GOT3 (cell line): ENCODE measurements around the gene CCBE1.
"Not testable (repeated sequence)": the region's sequence is repeated elsewhere in the genome, so short reads cannot be mapped to it uniquely, and the experiment has no call there.

Source experiments
- DNase-seq: peaks from one replicate; lab custom pipeline; 2025; ENCODE audit warnings: mixed read lengths; lab: John Stamatoyannopoulos, UW

Gene CCBE1

GRCh38 chr18:59681521-59682004 lies 15.7 kb downstream of the CCBE1 start:
- no peak for DNase-seq

DNA sequence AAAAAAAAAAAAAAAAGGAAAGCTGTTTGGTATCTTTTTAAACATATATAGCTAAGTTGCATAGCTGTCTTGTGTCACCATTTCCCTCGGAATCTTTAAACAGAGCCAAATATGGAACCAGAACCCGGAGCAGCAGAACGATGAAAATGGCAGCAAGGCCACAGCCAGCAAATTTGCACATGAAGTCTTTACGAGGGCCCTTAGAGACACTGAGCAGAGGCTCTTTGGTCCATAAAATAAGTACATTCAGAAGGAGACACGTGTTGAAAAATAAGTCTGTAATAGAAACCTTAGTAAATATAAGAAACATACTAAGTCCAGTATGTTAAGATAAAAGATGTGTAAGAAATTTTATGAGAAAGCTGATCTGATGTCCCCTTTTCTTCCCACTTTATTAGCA lies 16.2 kb downstream of the CCBE1 start:
- DNase-seq, result no peak

DNA sequence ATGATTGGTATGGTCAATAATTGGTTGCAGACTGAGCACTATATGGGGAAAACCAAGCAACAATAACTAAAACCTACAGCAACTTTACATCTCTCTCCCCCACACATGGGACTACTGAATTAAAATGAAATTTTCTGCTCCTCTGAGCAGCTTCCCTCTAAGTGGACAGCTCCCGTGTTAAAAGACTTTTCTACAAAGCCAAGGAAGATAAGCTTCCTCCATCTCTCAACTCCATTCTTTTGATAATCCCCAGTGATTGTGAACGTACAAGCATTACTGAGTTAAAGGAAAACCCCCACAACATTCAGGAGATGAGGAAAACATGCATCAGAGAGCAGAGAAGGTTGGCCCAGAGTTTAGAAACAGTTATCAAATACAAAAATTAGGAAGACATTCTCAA lies 21.9 kb downstream of the CCBE1 start:
- no peak for DNase-seq

- DNase-seq, result no peak
These were observed 22.3 kb downstream of the CCBE1 start for GRCh38 chr18:59674903-59675270.

GRCh38 chr18:59674186-59674902 lies 22.9 kb downstream of the CCBE1 start:
- no peak for DNase-seq

DNA sequence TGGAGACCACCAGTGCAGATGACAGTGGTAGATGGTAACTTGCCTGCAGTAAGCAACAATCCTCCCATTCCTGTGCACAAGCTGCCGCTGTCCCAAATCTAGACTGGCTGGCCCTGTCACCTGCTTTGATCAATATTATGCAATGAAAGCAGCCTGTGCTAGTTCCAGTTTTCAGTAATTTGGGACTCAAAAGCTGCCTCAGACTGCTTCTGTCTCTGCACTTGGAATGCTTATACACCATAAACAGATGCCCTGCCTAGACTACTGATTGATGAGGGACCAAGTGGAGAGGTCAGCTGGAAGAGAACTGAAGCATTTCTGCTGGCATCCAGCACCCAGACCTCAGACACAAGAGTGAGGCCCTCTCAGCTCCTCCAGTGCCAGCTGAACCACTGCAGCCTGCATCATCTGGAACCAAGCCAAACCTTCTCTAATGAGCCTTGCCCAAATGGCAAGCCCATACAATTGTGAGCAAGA lies 24.9 kb downstream of the CCBE1 start:
- no peak for DNase-seq

DNA sequence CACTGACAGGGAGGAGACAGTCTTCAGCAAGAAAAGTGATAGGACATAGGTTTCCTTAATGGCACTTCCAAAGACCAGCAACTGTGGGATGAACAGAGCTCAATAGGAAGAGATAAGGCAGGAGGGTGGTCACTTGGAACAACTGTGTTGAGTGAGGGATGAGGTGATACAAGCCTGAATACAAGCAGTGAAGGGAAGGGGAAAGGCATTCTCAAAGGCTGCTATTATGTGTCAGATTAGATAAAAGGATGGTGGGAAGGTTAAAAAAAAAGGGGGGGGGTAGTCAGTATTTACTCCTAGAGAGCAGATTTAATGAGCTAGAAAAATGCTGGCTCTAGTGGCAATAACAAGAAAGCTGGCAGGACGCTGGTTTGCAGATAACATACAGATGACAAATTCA lies 25.7 kb downstream of the CCBE1 start:
- DNase-seq, result no peak

- DNase-seq, result no peak
These were observed 27.2 kb downstream of the CCBE1 start for GRCh38 chr18:59669872-59670657.

- DNase-seq, result no peak
These were observed 29.7 kb downstream of the CCBE1 start for GRCh38 chr18:59667488-59667887.

- not testable (repeated sequence) for DNase-seq
These were observed 31.2 kb downstream of the CCBE1 start for GRCh38 chr18:59666007-59666402.

- no peak for DNase-seq
These were observed 31.9 kb downstream of the CCBE1 start for GRCh38 chr18:59665057-59666006.

DNA sequence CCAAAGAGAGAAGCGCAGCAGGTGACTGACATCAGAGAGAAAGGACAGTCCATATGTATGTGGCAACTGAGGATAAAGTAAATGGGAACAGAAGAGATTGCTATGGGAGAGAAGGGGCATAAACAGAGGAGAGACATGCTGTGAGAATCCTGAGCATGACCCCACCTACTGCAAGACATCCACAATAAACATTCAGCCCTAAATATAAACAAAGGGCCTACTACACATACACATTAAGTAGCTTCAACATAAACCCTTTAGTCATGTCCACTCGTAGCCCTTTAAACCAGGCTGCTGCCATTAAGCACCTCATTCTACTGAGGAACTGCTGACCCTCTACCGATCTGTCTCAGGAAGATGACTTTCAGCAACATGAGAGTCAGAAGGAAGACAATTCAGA lies 32.9 kb downstream of the CCBE1 start:
- DNase-seq, result no peak

GRCh38 chr18:59663096-59663495 lies 34.1 kb downstream of the CCBE1 start:
- DNase-seq, result no peak

DNA sequence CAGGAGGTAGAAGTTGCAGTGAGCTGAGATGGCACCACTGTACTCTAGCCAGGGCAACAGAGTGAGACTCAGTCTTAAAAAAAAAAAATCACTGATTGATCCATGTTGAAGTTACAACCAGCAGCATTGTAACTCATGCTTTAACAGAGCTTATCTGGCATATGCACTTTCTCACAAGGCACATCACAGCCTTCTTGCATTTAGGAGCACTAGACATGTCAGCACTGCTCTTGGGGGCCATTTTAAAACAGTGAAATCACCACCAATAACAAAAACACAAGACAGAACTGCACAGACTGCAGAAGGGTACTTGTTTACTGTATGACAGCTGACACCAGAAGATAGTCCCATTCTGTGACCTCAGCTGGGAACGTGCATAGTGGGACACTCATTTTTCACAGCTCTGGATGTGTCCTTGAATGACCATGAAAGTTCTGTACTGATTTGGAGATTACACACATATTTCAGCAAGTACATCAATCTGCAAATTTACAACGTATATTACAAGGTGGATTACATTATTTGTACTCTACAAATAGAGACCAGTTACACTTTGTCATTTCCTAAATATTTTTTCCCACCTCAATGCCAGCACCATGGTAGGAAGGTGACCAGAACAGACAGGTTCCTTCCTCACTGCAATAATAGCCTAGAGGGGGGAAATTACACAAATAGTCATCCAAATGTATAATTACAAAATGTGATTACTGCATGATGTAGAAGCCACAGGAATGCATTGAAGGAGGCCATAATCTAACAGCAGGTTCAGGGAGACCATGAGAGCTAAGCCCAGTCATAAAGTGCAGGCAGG lies 35.1 kb downstream of the CCBE1 start:
- DNase-seq, result no peak

GRCh38 chr18:59660786-59661743 lies 36.2 kb downstream of the CCBE1 start:
- DNase-seq, result no peak

DNA sequence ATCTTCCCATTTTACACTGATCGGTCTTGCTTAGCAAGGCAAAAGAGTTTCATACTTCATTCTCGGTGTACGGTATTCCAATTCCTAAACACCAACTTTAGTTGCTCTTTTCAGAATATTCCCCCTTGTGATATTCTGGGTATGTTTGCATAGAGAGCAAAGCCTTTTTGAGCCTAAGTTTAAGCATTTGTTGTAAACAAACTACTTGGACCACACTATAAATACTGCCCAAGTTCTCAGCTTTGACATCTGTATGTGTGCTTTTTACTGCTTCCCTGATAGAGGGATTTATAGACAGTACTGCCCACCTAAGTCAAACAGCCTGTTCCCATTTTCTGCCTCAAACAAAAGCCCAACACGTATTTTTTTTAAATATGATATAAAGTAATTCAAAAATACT lies 36.9 kb downstream of the CCBE1 start:
- no peak for DNase-seq

- DNase-seq, result no peak
These were observed 37.6 kb downstream of the CCBE1 start for GRCh38 chr18:59659508-59660170.

DNA sequence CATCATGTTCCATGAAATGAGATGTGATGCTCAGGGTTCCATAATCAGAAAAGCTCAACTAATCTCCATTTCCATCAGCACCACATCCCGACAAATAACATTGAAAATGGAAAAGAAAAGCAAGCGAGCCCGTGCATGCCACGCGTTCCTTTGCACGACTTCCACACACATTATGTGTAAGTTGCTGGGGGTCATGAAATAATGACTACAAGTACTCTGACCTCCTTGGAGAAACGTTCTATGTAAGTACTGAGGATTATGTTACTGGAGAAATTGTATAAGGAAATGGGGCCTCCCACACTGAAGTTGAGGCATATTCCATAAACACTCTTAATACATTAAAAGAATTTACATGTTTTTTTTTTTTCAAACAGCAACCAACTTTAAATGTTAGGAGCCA lies 38.3 kb downstream of the CCBE1 start:
- no peak for DNase-seq

DNA sequence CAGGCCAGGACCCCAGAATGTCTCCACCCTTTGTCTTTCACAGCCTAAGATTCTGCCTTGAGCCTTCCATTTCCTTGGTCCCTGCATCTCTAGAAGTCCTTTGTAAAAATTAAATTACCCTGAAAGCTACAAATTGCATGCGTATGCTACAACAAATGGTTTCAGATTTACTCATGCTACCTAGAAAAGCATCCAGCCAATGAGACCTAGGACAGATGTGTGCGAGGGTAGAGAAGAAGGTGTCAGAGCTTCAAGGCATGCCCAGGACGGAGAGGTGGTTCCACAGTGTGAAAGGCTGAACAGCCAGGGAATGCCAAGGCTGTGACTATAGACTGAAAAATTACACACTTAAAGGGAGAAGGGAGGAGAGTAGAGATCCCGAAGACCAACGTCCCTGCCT lies 40.2 kb downstream of the CCBE1 start:
- no peak for DNase-seq
